HG02763 (cell line): ENCODE results near the gene IRAK4.
A peak's percentile ranks its signal among the peaks of the same experiment; 100 is the strongest.
"Not testable (repeated sequence)": the region's sequence is repeated elsewhere in the genome, so short reads cannot be mapped to it uniquely, and the experiment has no call there.

Experiments
- ATAC-seq: cut with Tn5 transposase; IDR thresholded peaks from one replicate; pipeline ENCODE4 v1.9.1; 2021; ENCODE audit warnings: mild to moderate bottlenecking, moderate library complexity; ENCODE audit not compliant: unreplicated experiment

IRAK4 gene

DNA sequence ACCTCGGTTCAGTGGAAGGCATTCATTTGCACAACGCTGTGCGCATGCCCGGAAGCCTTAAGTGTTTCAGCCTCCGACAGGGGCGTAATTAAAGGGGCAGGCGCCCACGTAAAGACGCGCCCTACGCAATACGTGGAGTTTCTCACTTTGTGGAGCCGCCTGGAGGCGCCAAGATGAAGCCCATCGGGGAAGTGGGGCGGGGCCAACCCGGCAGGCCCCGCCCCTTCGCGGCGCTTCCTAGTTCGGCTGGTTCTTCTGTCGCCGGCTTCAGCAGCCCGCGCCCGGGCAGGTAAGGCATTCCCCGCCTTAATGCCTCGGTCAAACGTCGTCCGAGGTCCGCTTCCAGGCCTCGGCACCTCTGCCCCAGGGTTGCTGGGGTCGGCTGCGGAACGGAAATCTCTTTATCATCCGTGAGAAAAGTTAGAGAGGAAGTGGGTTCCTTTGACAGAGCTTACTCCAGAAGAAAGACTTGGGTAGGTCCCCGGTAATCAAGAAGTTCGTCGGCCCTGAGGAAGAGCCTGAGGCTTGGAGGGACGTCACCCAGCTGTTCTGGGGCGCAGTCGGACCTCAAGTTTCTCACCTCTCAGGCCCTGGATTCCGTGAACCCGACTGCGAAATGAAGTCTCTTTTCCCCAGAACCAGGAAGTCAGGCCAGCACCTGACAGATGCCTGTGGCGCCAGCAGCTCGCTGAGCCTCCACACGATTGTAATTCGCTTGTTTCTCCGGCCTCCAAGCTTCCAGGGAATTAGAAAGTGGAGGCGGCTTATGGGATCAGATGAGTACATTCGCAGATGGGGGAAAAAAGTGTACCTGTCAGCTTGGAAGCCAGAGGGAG is at the start of gene IRAK4, which contains the start of gene PUS7L:
TSS of gene IRAK4 (plus strand) at position 224 of the 836 bp plus-strand sequence. CDS start 9,161 bp downstream, outside the sequence.
TSS of gene PUS7L (minus strand) at position 63 of the 836 bp plus-strand sequence. CDS start 3,545 bp downstream, outside the sequence.
- peak; percentile 98 for ATAC-seq

- ATAC-seq: no peak
Observed at GRCh38 chr12:43711348-43711747, 47.4 kb upstream of the IRAK4 start.

DNA sequence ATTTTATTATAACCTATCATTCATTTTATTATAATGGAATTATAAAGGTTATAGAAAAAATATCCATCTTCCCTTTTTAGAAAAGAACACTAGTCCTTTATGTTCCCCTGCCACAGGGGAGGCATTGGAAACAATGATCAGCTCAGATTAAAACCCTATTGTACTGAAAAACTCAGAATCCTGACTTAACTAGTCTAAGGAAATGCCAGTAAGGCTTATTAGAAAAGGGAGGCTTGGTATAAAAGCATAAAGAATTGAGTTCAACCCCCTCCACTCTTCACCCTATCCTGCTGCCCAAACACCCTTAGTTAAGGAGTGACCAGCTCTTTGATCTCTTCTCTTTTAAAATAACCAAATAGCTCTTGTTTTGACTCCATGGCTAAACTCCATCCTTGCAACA is 36.1 kb upstream of the IRAK4 start:
- no peak for ATAC-seq

DNA sequence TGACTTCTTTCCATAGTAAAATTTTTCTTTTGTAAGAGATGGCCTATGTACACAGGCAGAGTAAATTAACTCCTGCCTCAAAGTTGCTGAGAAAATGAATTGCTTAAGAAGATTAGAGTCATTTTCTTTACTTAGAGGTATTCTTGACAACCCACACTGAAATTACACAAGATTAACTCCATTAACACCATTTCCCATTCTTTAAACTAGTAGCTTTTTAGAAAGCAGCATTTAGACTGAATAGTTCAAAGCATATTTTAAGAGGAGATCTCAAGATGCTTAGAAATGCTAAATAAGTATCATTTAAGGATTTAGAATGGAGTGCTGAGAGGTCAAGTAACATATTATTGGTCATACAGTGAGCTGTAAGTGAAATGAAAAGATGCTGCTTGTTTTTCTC is 35.6 kb upstream of the IRAK4 start:
- no peak for ATAC-seq

GRCh38 chr12:43728117-43728516 is 30.6 kb upstream of the IRAK4 start:
- no peak for ATAC-seq

DNA sequence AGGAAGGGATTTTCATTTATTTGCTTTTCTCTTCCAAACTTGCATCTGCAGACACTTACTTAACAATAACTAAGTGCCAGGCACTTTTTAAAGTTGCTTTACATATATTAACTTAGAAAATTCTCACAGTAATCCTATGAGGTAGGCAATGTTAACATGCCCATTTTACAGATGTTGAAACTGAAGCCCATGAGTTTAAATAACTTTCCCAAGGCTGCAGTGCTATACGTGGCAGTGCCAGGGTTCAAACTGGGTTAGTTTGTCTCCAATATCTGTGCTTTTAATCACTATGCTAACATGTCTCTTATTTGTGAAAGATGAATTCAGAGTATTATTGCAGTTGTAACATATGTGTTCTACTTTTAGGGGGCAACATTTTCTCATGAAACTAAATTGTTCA is 30.1 kb upstream of the IRAK4 start:
- no peak for ATAC-seq

DNA sequence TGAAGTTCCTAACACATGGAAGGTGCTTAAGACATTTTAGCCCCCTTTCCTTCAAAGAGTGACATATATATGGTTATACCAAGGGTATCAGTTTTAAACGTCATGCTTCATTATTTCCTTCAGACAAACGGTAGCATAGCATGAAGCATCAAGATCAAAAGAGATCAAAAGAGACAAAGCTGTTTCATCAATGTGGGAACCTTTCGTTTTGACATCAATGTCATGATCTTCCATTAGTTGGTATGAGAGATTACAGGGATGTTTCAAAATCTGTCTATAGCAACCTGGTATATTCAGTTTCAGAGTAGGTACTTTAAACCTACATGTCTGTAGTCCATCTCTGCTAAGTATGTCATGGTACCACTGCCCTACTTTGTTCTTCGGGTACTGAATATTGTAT is 28.5 kb upstream of the IRAK4 start:
- ATAC-seq: no peak

- no peak for ATAC-seq
Observed at GRCh38 chr12:43733687-43734086, 25.1 kb upstream of the IRAK4 start.

GRCh38 chr12:43736927-43737440 is 21.8 kb upstream of the IRAK4 start:
- no peak for ATAC-seq

- ATAC-seq: no peak
Observed at GRCh38 chr12:43737646-43738045, 21.1 kb upstream of the IRAK4 start.

DNA sequence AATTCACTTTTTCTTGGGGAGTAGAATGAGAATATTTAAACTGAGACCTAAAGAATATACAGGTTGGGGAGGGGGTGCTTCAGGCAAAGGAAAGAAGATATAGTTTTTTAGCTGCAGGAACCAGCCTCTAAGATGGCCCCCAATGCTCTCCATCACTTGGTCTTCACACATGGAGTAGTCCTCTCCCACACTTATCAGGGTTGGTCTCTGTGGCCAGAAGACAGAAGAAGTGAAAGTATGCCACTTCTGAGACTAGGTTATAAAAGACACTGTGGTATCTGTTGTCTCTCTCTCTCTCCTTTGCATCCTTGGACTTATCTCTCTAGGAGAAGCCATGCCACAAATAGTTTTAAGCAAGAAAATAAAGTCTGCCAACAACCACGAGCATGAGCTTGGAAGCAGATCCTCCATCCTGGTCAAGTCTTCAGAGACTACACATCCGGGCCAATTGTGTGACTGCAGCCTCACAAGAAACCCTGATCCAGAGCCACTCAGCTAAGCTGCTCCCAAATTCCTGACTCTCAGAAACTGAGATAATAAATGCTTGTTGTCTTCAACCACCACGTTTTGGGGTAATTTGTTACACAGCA is 18.1 kb upstream of the IRAK4 start:
- ATAC-seq: no peak

GRCh38 chr12:43742106-43742505 is 16.6 kb upstream of the IRAK4 start:
- no peak for ATAC-seq

GRCh38 chr12:43744826-43745225 is 13.9 kb upstream of the IRAK4 start:
- ATAC-seq: no peak

DNA sequence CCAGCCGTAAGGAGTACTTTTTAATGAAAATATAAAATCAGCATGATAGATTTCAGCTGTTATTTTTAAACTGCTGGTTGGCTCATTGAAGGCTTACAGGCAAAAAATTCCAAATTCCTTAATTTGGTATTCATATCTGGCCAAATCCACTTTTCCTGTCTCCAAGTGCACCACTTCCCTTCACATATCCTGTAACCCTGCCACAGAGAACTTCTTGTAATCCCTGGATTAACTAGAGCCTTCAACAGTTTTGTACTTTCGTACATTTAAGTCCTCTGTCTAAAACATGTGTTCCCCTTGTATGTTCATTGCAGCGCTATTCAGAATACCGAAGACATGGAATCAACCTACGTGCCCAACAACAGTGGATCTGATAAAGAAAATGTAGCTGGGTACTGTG is 9.7 kb upstream of the IRAK4 start:
- ATAC-seq: no peak

DNA sequence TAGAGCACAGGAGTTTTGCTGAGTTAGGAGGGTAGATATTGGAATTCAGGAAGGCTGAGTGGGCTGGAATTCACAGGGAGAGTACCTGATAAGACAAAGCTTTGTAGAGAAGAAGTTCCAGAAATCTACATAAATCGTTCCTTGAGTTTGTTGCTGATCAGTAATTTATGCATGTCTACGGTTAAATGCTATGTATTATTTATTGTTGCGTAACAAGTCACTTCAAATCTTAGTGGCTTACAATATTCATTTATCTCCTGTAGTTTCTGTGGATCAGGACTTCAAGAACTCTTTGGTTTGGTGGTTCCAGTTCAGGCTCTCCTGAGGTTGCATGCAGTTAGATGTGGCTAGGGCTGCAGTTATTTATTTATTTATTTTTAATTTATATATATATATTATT is 7.9 kb upstream of the IRAK4 start:
- no peak for ATAC-seq

DNA sequence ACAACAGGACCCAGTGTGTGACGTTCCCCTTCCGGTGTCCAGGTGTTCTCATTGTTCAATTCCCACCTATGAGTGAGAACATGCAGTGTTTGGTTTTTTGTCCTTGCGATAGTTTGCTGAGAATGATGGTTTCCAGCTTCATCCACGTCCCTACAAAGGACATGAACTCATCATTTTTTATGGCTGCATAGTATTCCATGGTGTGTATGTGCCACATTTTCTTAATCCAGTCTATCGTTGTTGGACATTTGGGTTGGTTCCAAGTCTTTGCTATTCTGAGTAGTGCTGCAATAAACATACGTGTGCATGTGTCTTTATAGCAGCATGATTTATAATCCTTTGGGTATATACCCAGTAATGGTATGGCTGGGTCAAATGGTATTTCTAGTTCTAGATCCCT is 7.4 kb upstream of the IRAK4 start:
- ATAC-seq: not testable (repeated sequence)

DNA sequence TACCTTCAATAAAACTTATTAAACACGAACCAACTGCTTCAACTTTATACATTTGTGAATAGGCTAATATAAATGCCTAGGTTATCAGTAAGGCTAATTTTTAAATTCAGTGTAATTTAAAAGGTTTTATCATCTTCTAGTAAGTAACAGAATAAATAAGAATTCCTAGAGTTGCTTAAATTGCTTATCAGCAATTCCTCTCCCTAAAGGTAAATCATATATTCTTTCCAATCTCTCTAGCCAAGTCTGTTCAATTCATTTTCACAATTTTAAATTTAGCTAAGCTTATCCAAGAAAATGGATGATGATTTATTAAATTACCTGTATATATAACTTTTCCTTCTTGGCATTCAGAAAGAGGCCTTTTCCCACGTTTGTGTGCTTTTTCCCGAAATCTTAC is 4.7 kb upstream of the IRAK4 start:
- no peak for ATAC-seq

DNA sequence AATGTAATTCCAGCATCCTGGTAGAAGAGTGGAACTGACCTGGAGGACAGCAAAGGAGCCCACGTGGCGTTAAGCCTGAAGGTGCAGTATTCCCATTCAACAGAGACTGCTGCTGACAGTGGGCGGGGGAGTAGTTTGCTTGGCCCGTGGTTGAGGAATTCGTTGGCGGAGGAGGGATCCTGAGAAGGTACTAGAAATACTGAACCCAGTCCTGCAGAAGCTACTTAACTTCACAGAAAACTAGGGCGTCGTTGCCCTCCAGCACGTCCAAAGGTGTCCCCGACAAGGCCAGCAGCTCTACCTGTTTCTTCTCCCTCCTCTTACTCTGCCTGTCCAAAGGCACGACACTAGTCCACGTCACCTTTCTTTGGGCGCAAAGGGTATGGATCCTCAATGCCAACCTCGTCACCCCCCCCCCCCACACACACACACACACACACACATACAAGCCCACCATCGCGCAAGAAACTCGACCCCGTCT is 464 bp upstream of the IRAK4 start:
- ATAC-seq: peak; percentile 1

DNA sequence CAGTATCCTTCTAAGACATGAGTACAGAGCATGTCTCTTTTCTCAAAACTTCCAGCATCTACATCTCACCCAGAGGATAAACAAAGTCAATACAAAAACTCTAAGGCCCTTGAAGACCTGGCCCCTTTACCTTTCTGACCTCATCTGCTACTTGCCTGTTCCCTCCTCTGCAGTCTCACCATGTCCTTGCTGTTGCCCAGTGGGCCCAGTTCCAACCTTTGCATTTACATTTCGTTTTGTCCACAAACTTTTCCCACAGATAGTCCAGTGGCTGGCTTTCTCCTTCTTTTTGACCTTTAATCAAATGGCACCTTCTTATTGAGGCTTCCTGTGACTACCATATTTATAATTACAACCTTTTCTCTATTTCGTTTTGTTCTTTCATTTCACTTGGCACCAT is 1.6 kb downstream of the IRAK4 start:
- ATAC-seq: no peak

DNA sequence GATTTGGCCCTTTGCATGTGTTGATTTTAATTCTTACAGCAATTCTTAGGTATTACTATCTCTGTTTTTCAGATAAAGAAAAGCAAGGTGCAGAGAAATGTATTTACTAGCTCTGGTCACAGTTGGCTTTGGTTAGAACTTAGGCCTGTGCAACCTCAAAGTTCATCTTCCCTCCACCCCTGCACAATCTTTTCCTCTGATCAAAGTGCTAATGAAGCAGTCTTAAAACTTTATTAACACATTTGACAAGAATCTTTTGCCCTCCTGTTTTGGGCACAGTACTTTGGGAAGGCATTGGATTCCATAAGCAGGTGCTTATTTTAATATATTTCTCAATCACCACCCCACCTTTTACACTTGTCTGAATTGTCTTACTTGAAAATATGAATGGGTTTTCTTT is 2.7 kb downstream of the IRAK4 start:
- no peak for ATAC-seq

DNA sequence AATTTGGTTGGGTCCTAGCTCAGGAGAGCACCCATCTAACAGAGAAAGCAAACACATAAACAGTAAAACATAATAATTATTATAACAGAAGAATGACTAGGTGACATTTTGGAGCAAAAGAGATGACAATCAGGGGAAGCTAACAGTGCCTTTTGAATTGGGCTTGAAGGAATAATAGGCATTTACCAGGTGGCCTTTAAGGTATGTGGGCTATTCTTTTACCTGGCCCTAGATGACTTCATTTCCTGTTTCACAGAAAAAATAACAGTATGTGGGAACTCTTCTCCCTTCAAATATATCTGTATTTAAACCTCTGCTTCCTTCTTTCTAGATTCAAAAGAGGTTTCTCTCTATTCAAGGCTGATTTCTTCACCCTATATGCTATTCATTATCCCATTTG is 3.8 kb downstream of the IRAK4 start:
- ATAC-seq: no peak

GRCh38 chr12:43763769-43764168 is 5.0 kb downstream of the IRAK4 start:
- no peak for ATAC-seq
